Activated naive CD4-positive, alpha-beta T cell treated with anti-CD3 and anti-CD28 coated beads for 36 hours (primary cell): ENCODE data around the gene MS4A2. TPM values are rescaled to one million over a fixed set of nuclear protein-coding genes. Genes with fewer than 3 reads are reported as not detected.
A peak's percentile ranks its signal among the peaks of the same experiment; 100 is the strongest.

Experiments
- CTCF ChIA-PET: fragments of 350-600 bp; sonication (Branson Sonifier 250); formaldehyde crosslinking; loops from one replicate; lab custom pipeline; 2021; ENCODE audit warnings: antibody characterized with exemption; lab: Charles Lee
- DNase-seq: peaks from one replicate; pipeline ENCODE4 v3.0.0-alpha.2; 2020
- H3K27ac Mint-ChIP-seq: one replicate; pipeline ENCODE4 v1.8.0; 2021; ENCODE audit warnings: mild to moderate bottlenecking, mixed read lengths
- H3K27me3 Mint-ChIP-seq: one replicate; pipeline ENCODE4 v1.8.0; 2021; ENCODE audit warnings: low read depth, mixed read lengths
- H3K36me3 Mint-ChIP-seq: one replicate; pipeline ENCODE4 v1.8.0; 2021; ENCODE audit warnings: low read depth, mixed read lengths
- H3K4me1 Mint-ChIP-seq: one replicate; pipeline ENCODE4 v1.8.0; 2021; ENCODE audit warnings: low read depth, mixed read lengths
- H3K4me3 Mint-ChIP-seq: one replicate; pipeline ENCODE4 v1.8.0; 2021; ENCODE audit warnings: mild to moderate bottlenecking, moderate library complexity, mixed read lengths
- H3K9me3 Mint-ChIP-seq: one replicate; pipeline ENCODE4 v1.8.0; 2021; ENCODE audit warnings: mixed read lengths
- intact Hi-C: fragments of 100-400 bp; cut with micrococcal nuclease; formaldehyde crosslinking; loops from one replicate; pipeline ENCODE4 v1.15.1; 2023
- total RNA-seq, 2 experiments: library from RNA; stranded (reverse); gene quantifications; one replicate each; pipeline ENCODE4 v1.2.3, GENCODE V29; 2021

Gene MS4A2
- total RNA-seq, 2 experiments from 2014 or later = not detected

DNA sequence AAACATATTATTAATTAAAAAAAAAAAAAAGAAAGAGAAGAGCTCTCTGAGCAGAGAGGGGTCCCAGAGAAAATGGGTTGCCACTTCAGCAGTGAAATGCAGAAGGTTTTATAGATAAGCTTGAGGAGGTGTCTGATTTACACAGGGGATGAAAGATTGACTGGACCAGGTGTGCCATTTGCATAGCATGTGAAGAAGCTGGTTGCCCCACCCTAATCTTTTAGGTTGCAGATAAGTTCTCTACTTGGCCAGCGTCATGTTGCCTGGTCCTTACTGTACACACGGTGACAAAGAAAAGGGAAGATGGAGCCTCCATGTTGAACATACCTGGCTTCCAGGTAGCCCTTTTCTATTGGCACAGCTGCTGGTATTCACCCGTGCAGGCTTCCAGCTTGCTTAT is 41.4 kb downstream of the MS4A2 start:
- H3K9me3 Mint-ChIP-seq = peaks cover 6% of the 10 kb centered on the region
- CTCF ChIA-PET = interaction anchor here (0.6 to 0.8 kb wide), 3 partner anchors 8 to 21 kb away, joined by 3 to 7 read pairs (median 3); no protein-coding TSS in a partner anchor
- H3K27ac Mint-ChIP-seq = no peak overlapping the region
- no peak for DNase-seq
- intact Hi-C loops = loop anchor here (1.0 kb wide), 2 partner anchors 307 to 376 kb away; no protein-coding TSS in a partner anchor
- H3K36me3 Mint-ChIP-seq = no peaks in the 10 kb centered on the region
- H3K27me3 Mint-ChIP-seq = peaks cover 9% of the 10 kb centered on the region
- no peak overlapping the region for H3K4me3 Mint-ChIP-seq
- no peaks in the 10 kb centered on the region for H3K4me1 Mint-ChIP-seq

DNA sequence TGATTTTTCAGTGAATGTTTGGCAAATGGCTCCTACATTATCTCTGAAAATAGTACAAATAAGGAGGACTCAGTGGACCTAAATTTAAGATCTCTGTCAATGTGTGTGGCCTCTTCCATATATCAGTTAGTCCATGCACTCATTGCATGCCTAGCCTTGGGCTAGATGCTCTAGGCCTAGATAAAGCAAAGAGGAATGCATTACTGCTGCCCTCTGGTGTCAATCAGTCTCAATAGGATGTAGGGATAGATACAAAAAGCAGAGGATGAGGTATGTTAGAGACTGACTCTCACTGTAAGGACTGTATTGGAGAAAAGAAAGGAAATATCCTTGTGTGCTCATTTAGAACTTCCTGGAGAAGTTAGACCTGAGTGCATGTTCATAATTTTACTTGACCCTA is 42.0 kb downstream of the MS4A2 start:
- DNase-seq = peak; percentile 39
- Mint-ChIP-seq H3K27ac (no peak overlapping the region), H3K9me3 (peaks cover 6% of the 10 kb centered on the region), H3K4me1 (no peaks in the 10 kb centered on the region), H3K27me3 (peaks cover 9% of the 10 kb centered on the region), H3K4me3 (no peak overlapping the region), H3K36me3 (no peaks in the 10 kb centered on the region)
- intact Hi-C loops = loop anchor here (1.0 kb wide), 2 partner anchors 307 to 376 kb away; no protein-coding TSS in a partner anchor
- CTCF ChIA-PET = interaction anchor here (0.7 to 0.8 kb wide), 2 partner anchors 9 to 21 kb away, joined by 3 to 7 read pairs; no protein-coding TSS in a partner anchor

GRCh38 chr11:60131912-60132311 is 43.4 kb downstream of the MS4A2 start:
- H3K36me3 Mint-ChIP-seq = no peaks in the 10 kb centered on the region
- H3K27ac Mint-ChIP-seq = no peak overlapping the region
- H3K4me1 Mint-ChIP-seq = no peaks in the 10 kb centered on the region
- CTCF ChIA-PET = interaction anchor here (0.7 kb wide), 1 partner anchor 208 kb away, joined by 5 read pairs; no protein-coding TSS in a partner anchor
- DNase-seq = no peak
- peaks cover 15% of the 10 kb centered on the region for H3K27me3 Mint-ChIP-seq
- peaks cover 6% of the 10 kb centered on the region for H3K9me3 Mint-ChIP-seq
- no peak overlapping the region for H3K4me3 Mint-ChIP-seq
- intact Hi-C loops = no loop called here

- CTCF ChIA-PET = no interaction called here
- no peak for DNase-seq
- intact Hi-C loops = no loop called here
- Mint-ChIP-seq H3K9me3 (peaks cover 6% of the 10 kb centered on the region), H3K27ac (no peak overlapping the region), H3K27me3 (peaks cover 15% of the 10 kb centered on the region), H3K4me1 (no peaks in the 10 kb centered on the region), H3K36me3 (no peaks in the 10 kb centered on the region), H3K4me3 (no peak overlapping the region)
These were observed 45.5 kb downstream of the MS4A2 start for GRCh38 chr11:60133917-60134316.

DNA sequence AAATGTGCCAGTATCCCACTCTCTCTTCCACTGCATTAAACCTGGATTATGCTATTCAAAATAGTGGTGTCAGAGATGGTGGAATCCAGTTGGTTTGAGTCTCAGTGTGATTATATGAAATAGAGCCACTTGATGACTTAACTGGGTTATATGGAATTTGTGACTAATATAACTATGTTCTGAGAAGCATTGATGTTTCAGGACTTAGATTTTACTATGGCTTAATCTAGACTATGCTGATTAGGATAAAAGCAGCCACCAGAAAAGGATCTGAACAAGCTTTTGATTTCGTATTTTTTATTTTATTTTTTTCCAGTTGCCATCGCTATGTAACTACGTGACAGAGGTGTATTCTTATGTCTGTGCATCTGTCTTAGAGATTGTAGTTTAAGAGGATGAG is 55.3 kb downstream of the MS4A2 start:
- Mint-ChIP-seq H3K27me3 (peaks cover 3% of the 10 kb centered on the region), H3K36me3 (no peaks in the 10 kb centered on the region), H3K4me3 (no peak overlapping the region), H3K9me3 (no peaks in the 10 kb centered on the region), H3K27ac (no peak overlapping the region), H3K4me1 (no peaks in the 10 kb centered on the region)
- no peak for DNase-seq
- intact Hi-C loops = no loop called here
- CTCF ChIA-PET = no interaction called here

DNA sequence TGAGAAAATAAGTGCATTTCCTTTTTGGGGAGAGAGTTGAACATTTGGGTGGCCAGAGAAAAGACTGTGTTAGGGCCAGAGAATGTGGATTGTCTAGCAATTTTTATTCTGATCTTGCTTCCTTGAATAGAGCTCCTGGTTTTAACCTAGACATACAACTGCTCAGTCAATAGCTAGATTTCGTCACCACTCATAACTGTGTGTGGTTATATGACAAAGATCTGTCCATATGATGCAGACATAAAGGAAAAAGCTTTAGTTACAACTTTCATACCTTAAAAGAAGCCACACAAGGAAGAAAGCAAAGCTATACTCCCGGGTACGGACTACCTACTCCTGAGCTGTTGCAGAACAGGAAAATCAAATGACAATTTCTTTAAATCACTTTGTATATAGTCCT is 57.2 kb downstream of the MS4A2 start:
- peaks cover 3% of the 10 kb centered on the region for H3K27me3 Mint-ChIP-seq
- H3K9me3 Mint-ChIP-seq = no peaks in the 10 kb centered on the region
- no peak for DNase-seq
- CTCF ChIA-PET = interaction anchor here (0.6 kb wide), 2 partner anchors 173 to 198 kb away, joined by 3 read pairs; no protein-coding TSS in a partner anchor
- H3K27ac Mint-ChIP-seq = no peak overlapping the region
- intact Hi-C loops = no loop called here
- no peak overlapping the region for H3K4me3 Mint-ChIP-seq
- no peaks in the 10 kb centered on the region for H3K36me3 Mint-ChIP-seq
- H3K4me1 Mint-ChIP-seq = no peaks in the 10 kb centered on the region

Other genes with a start within 250 kb of the MS4A2 start
- not detected for gene CBLIF, start 243.2 kb upstream of the MS4A2 start, total RNA-seq
- not detected for gene TCN1, start 222.2 kb upstream of the MS4A2 start, total RNA-seq
- not detected for gene OOSP3, start 209.9 kb upstream of the MS4A2 start, total RNA-seq
- not detected for gene OOSP1, start 150.2 kb upstream of the MS4A2 start, total RNA-seq
- not detected for gene OOSP4A, start 124.6 kb upstream of the MS4A2 start, total RNA-seq
- gene OOSP4B, start 71.5 kb upstream of the MS4A2 start, total RNA-seq = not detected
- gene OOSP2, start 48.3 kb upstream of the MS4A2 start, total RNA-seq = not detected
- gene MS4A3, start 32.0 kb upstream of the MS4A2 start, total RNA-seq = not detected
- gene MS4A6A, start 94.4 kb downstream of the MS4A2 start, total RNA-seq = not detected
- not detected for gene MS4A4E, start 154.5 kb downstream of the MS4A2 start, total RNA-seq
- gene MS4A4A, start 192.0 kb downstream of the MS4A2 start, total RNA-seq = not detected
- not detected for gene MS4A6E, start 238.6 kb downstream of the MS4A2 start, total RNA-seq